HG02642 (cell line): Measurements from ENCODE around the gene RBBP8NL.

Source experiments
- ATAC-seq: cut with Tn5 transposase; IDR thresholded peaks from one replicate; pipeline ENCODE4 v1.9.1; 2021; ENCODE audit warnings: mild to moderate bottlenecking; ENCODE audit not compliant: unreplicated experiment, poor library complexity

The RBBP8NL gene

GRCh38 chr20:62366370-62367135, 60.8 kb downstream of the RBBP8NL start:
- no peak for ATAC-seq

GRCh38 chr20:62365814-62366369, 61.4 kb downstream of the RBBP8NL start:
- ATAC-seq: no peak

GRCh38 chr20:62364911-62365736, 62.2 kb downstream of the RBBP8NL start:
- no peak for ATAC-seq

- ATAC-seq: no peak
These were observed 63.2 kb downstream of the RBBP8NL start for GRCh38 chr20:62363920-62364851.

- no peak for ATAC-seq
These were observed 64.1 kb downstream of the RBBP8NL start for GRCh38 chr20:62362991-62363919.

- no peak for ATAC-seq
These were observed 64.8 kb downstream of the RBBP8NL start for GRCh38 chr20:62362590-62362940.

- ATAC-seq: no peak
These were observed 65.3 kb downstream of the RBBP8NL start for GRCh38 chr20:62361799-62362589.

- no peak for ATAC-seq
These were observed 66.2 kb downstream of the RBBP8NL start for GRCh38 chr20:62360854-62361798.
